GM18870 (cell line): Measurements from ENCODE around the gene HS6ST3.
"Not testable (repeated sequence)": the region's sequence is repeated elsewhere in the genome, so short reads cannot be mapped to it uniquely, and the experiment has no call there.

ENCODE experiments used
- ATAC-seq: cut with Tn5 transposase; IDR thresholded peaks from one replicate; pipeline ENCODE4 v1.9.1; 2021; ENCODE audit warnings: moderate library complexity; ENCODE audit not compliant: unreplicated experiment

The HS6ST3 gene

DNA sequence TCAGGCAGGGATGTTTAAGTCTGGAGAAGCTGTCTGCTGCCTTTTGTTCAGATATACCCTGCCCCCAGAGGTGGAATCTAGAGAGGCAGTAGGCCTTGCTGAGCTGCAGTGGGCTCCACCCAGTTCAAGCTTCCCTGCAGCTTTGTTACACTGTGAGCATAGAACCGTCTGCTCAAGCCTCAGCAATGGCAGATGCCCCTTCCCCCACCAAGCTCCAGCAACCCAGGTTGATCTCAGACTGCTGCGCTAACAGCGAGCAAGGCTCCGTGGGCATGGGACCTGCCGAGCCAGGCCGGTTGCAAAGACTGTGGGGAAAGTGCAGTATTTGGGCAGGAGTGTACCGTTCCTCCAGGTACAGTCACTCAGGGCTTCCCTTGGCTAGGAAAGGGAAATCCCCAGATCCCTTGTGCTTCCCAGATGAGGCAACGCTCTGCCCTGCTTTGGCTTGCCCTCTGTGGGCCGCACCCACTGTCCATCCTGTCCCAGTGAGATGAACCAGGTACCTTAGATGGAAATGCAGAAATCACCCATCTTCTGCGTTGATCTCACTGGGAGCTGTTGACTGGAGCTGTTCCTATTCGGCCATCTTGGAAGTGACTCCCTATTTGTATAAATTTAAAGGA, 434.6 kb downstream of the HS6ST3 start:
- not testable (repeated sequence) for ATAC-seq

DNA sequence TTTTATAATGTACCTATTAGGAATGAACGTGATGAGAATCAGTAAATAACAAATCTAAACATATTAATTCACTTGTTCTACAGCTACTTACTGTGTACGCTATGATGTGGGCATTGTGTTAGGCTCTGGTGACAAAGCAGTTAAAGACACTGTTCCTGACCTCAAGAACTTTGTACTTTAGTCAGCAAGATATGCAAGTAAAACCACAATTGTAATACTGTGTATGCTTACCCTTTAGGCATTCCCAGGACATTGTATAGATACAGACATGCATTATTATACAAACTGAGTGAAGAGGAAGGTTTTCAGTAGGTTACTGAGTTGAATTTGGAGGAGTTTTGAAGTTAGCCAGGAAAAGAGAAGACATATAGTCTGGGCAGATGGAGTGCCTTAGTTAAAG, 435.8 kb downstream of the HS6ST3 start:
- no peak for ATAC-seq

DNA sequence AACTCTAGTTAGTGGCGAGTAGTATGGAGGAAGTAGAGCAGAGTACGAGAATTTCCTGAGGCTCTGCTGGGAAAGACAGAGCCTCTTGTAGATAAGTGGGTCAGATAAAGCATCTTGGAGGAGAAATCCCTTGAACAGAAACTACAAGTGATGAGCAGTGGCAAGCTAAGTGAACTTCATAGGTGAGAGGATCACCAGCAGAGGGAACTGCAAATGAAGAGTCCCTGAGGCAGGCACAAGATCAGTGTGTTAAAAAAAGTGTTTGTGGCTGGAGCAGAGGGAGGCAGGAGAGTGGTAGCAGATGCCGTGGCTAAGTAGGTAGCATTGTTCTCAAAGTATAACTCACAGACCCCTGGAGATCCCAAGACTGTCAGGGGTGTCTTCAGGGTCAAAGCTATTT, 437.6 kb downstream of the HS6ST3 start:
- no peak for ATAC-seq

DNA sequence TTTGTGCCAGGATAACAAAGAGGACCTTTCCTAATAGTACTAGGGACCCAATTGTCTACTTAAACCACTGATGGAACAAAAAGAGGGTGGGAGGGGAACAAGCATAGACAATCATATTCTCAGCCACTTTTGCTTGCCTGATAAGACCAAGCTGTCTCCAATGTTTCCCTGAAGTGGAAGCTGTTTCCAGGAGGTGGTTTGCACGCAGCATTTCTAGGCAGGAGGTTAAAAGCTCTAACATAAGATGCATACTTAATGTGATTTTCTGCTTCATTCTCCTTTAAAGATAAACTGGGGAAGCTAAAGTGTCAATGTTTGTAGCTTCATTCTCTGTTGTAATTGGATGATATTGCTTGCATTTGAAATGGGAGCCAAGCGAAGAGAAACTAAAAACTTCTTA, 442.9 kb downstream of the HS6ST3 start:
- ATAC-seq = no peak

DNA sequence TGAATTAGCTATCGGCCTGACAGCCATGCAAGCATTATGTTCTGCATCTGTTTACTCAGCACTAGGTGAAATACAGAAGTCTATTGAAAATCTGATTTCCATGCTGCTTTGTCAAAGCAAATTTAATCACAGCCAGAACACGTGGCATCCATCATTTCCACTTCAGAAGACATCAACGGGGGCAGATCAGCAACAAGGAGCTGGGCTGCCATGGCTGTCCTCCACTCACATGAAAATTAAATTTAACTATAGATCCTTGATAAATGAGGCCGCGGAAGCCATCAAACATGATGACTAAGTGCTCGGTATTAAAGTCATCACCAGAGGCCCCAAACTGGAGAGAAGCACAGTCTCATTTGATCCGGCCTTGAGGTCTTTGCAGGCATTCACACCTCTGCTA, 443.5 kb downstream of the HS6ST3 start:
- no peak for ATAC-seq

DNA sequence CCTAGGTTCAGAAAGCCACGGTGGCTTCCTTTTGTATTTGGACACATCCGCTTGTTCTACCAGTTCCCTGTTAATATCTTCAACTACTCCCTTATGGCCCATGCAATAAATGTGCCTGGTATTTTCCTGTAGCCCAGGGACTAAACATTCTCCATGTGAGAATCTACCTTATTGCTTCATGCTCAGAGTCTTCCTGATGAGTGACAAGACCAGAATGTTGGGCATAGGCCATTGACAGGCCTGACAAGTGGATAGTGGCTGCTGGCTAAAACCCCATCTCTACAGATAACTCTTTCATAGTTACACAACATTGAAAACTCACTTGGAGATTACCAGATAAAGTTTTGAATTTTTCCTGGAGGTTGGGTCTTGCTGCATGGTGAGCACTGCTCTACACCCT, 449.9 kb downstream of the HS6ST3 start:
- ATAC-seq = no peak

DNA sequence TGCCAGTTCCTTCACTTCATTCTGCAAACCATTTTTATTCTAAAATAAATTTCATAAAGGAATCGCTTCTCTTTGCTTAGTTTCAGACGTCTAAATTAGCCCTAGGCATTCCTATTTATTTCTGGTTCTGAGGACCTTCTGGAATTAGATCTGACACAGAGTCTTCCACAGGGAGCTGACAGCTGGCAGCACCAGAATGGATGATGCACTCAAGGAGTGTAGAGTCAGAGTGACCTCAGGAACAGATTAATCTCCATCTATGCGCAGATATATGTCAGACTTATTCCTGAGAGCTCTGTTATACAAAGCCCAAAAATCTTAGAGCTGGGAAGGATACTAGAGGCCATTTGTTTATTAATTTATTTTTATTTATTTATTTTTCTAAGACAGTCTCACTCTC, 450.8 kb downstream of the HS6ST3 start:
- no peak for ATAC-seq

DNA sequence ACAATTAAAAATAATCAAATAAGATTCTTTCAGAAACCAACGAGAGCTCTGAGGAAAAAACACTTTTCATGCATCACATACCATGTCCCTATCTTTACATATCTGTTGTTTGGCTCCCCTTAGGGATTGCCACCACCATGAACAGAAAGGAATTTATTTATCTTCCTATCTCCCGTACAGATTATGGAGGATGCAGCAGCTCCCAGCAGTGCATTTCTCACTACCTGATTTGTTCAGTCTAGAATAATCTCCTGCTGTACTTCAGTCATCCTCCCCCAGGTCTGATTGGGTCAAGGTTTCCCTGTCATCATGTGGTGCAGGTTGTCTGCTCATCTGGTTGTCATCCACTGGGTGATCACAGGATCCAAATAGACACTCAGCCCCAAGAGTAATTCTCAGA, 453.1 kb downstream of the HS6ST3 start:
- ATAC-seq = no peak

DNA sequence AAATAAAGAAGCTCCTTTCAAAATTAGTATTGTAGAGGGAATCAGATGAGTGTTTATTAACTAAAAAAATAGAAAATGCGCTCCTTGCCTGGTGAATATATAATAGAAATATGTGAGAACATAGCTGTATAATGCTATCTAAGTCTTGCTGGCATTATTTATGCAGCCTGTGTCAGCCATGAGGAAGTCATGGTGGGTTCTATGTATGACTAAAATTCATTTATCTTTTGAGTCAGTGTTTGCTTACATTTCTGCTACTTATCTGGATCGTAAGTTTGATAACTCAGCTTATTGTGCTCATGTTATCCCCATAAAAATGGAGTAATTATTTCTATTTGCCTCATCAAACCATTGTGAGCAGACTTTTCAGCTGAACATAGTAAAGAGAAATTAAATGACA, 455.1 kb downstream of the HS6ST3 start:
- no peak for ATAC-seq

DNA sequence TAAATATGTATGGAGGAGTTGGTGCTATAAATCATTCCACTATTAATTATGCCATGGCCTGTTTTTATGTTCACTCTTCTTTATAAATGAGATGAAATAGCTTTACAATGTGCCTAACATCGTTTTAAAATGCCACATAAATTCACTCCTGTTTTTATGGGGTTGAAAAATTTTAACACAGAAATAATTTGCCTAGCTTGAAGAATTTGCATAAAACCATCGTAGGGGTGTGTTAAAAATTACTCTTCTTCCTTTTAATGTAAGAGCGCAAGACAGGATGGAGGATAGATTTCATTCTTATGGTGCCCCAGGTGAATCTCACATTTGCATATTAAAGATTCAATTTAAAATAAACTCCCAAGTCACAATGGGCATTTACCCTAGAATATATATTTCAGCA, 456.6 kb downstream of the HS6ST3 start:
- no peak for ATAC-seq

DNA sequence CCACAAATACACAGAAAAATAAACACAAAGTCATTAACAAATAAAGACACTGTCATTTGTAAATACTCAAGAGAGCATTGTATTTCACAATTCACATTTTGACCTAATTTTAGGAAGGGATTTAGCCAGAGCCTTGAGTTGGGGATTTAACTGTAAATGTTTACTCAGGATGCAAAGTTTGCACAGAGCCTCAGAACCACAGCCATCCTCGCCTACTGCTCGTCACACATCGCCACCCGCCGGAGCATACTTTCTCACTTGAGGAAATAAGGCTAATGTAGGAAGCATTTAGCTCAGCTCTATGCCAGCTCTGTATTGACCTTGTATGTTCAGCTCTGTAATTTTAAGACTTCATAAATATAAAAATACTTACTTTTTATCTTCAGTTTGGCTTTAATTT, 461.6 kb downstream of the HS6ST3 start:
- no peak for ATAC-seq

DNA sequence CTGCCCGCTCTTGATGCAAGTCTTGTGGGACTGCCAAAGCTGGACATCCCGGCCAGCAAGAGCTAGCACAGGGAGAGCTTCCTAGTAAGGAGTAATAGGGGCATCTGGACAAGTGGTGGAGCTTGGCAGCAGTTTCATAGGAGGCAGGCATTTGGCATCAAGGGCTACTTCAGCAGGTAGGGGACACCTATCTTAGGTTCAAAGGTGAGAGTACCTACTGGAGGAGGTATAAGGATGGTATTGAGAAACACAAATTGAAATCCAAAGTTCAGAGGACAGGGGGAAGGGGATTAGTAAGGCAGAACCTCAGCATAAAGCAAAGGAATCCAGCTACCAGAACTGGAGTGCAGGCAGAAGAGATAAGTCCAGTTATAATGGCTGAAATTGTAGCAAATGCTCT, 462.7 kb downstream of the HS6ST3 start:
- no peak for ATAC-seq

DNA sequence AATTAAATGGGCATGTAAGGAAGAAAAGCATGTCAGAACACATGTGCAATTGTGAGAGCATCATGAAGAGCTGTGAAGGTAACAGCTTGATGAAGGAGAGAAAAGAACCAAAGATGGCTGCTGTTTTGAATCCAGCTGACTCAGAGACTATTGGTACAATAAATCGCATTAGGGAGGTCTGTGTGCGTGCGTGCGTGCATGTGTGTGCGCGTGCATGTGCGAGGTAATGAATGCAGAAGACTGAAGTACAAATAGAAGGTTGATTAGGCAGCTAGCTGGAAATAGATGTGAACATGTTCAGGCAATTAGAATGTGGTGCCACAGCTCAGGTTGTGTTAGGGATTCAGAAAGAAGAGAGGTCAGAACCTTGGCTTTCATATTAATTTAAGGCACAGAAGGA, 463.9 kb downstream of the HS6ST3 start:
- no peak for ATAC-seq

DNA sequence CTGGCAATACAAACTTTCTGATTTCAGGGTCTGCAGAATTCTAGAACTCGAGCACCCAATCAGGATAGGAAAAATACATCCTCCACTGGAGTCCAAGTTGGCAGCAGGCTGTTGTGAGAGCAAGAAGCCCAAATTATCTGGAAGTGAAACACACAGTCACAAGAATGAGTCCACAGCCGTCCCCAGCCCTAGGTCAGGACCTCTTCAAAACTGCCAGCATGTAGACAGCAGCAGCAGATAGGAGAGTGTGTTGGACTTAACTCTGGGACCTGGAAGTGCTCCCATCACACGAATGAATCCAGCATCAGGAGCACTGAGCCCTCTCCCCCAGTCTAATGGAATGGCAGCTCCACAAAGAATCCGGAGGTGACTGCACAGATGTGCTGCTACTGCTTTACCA, 483.7 kb downstream of the HS6ST3 start:
- no peak for ATAC-seq

DNA sequence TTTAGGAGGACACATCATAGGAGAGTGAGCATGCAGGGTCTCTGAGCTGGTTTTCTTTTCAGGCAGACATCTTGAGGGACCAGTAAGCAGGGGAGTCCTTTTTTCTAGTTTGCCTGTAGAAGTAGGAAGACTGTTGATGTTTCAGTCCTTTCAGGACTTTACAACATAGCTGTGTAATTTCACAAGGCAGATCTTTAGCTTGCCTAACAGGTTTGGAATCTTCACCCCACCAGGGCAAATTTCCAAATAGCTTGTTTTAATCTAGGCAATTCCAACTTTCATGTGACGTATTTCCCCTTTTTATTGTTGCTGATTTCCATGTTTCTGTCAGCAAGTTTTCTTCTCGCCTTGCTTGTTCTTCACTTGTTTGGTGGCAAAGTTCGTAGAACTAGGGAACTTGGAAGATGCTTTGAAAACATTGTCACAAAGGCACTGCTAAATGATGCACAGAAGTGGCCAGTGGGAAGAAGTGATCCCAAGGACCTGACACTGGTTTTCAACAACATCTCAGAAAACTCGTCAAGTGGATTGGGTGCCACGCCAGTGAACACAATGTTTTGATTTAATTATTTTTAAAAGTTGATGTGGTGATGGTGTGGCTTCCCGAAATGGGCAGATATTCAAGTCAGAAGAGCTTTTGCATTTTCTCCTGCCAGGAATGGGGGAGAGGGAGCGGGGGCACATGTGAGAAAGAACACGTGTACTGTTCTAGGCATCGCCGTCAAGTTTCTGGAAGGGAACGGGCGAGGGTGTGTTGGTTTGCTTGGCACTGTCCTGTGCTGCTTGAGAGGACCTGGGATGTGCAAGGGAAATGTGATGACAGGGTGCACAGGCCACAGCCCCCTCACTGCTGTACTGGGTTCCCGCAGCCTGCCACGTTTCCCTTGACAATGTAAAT, 485.8 kb downstream of the HS6ST3 start:
- no peak for ATAC-seq

DNA sequence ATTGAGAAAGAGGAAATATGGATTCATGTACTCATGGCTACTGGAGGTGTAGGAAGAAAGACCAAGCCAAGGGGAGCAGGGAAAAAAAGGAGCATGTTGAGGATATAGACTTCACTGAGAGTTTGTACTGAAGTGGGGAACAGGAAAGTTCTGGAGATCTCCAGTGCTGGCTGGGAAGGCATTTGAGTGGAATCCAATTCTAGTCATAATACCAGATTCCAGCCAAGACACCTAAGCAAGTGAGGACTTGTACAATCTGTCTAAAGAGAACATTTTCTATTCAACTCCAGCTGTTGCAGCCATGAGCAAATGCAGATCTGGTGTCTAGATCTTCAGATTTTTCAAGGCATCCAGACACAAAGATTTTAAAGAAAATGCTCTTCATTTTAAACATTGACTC, 491.8 kb downstream of the HS6ST3 start:
- ATAC-seq = no peak

DNA sequence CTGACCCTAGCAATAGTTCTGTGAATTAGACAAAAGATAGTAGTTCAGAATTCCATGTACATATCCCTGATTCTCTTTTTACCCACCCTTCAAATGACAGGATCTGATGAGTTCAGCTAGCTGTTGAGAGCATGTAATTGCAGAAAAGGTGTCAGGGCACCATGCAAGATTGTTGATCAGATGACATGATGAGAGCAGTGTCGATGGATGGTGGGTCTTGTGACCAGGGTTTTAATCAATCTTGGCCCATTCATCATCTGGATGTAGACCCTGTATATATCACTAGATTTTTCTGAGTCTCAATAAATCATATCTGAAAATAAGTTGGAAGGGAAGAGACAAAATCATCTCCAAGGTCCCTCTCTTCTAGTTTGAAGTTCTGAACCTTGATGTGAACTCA, 525.3 kb downstream of the HS6ST3 start:
- ATAC-seq = no peak

DNA sequence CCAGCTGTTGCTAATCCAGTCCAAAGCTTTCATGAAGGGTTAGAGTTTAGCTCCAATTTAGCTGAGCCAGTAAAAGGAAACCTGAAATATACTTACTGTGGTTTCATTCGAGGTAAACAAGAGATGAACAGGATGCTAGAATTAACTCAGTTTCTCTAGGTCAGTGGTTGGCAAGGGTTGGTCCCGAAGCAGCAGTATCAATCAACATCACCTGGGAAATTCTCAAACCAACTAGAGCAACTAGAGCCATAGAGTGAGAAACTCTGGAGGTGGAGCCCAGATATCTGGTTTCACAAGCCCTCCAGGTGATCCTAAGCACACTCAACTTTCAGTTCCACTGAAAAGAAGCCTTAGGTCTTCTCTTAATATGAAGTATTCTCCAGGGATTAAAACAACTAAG, 527.6 kb downstream of the HS6ST3 start:
- no peak for ATAC-seq

DNA sequence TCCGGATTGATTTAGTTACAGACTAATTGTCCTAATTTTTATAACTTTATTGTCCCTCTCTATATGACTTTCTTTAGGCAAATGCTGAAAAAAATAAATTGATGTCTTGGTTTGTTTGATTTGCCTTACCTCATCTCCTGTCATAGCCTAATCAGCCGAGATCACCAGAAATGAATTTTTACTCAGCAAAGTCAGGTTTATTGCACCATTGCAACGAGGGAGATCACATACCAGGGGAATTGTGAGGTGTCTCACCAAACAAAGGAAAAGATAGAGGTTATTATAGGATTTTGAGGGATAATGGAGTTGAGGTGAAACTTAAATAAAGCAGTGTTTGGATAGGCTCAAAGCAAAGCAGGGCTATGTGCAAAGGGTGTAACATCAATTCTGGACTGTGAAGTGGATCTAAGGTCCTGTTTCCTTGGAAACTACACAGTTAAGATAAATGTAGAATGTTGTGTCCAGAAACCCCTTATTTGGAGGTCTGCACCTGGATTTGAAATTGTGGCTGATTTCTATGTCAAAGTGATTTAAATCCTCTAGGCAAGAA, 531.8 kb downstream of the HS6ST3 start:
- ATAC-seq = no peak

DNA sequence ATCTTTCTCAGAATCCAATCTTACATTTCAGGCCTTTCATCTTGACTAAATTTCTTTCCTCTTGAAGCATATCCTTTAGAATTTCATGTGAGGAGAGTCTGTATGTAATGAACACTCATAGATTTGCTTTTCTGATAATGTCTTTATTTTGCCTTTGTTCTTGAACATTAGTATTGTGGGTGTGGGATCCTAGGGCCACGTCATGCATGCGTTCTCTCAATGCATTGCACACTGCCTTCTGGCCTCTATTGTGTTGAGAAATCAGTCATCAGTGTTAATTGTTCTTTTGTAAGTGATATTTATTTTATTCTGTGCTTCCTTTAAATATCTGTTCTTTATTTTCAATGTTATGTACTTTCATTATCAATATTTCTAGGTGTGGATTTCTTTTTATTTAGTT, 539.4 kb downstream of the HS6ST3 start:
- ATAC-seq = no peak

DNA sequence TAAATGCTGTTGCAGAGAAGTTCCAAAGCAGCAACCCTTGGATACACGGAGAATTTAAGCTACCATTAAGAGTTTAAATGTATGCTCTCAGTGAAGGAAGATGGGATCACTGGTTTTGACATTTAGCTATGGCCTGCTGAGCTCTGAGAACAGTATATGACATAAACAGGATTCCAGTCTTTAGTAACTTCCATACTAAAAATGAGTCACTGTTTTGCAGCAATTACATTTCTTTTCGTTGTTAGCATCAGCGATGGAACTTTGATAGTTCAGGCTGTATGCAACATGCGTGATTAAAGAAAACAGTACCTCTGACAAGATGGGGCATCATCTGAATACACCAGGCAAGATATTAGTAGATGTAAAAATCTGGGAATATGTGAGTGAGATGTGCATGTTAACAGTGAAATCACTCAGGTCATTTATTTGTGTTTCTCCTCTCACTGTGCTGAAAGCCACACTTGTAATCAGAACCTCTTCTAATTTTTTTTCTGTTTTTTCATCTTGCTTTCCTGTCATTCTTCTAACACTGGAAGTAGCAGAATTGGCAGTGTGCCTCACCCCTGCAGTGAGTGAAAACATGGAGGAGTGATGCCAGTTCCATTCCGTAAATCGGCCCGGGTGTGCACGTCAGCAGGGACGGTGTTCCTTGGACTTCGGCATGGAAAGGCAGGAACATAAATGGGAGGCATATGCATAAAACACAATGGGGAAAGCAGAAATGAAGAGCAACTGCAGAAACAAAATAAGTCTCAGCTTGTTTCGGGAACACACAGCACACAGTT, 542.8 kb downstream of the HS6ST3 start:
- no peak for ATAC-seq
